WTC11 (cell line): Measurements from ENCODE around the gene PCNX3. TPM values are rescaled to one million over a fixed set of nuclear protein-coding genes. Genes with fewer than 3 reads are reported as not detected.

Experiments used
- ATAC-seq: fragments of 200-7000 bp; cut with Tn5 transposase; 2 replicates; pipeline ENCODE4 v1.10.0; 2021; ENCODE audit warnings: mild to moderate bottlenecking, moderate library complexity
- CTCF ChIA-PET: fragments of 300-600 bp; sonication (Branson Sonifier 250); formaldehyde crosslinking; loops from one replicate; lab custom pipeline; 2021; ENCODE audit warnings: antibody characterized with exemption; lab: Charles Lee
- POLR2A ChIA-PET: fragments of 350-600 bp; sonication (Branson Sonifier 250); formaldehyde crosslinking; loops from one replicate; lab custom pipeline; 2021; ENCODE audit warnings: antibody characterized with exemption; lab: Charles Lee
- DNase-seq: peaks from one replicate; pipeline ENCODE4 v3.0.0; 2021; ENCODE audit warnings: low spot score
- H3K27ac Mint-ChIP-seq: 2 replicates; pipeline ENCODE4 v1.8.0; 2021; ENCODE audit warnings: mixed read lengths
- H3K27me3 Mint-ChIP-seq: 2 replicates; pipeline ENCODE4 v1.8.0; 2021; ENCODE audit warnings: low read depth, mild to moderate bottlenecking, moderate library complexity, mixed read lengths
- H3K36me3 Mint-ChIP-seq: 2 replicates; pipeline ENCODE4 v1.8.0; 2021; ENCODE audit warnings: mixed read lengths
- H3K4me1 Mint-ChIP-seq: 2 replicates; pipeline ENCODE4 v1.8.0; 2022; ENCODE audit warnings: mixed read lengths
- H3K4me3 Mint-ChIP-seq: 2 replicates; pipeline ENCODE4 v1.8.0; 2021; ENCODE audit warnings: mild to moderate bottlenecking, moderate library complexity, mixed read lengths
- H3K9me3 Mint-ChIP-seq: 2 replicates; pipeline ENCODE4 v1.8.0; 2021; ENCODE audit warnings: mixed read lengths
- ATF3 ChIP-seq: sonication (generic); formaldehyde crosslinking; conservative IDR thresholded peaks from 2 replicates; pipeline ENCODE4 v1.8.1; 2022; ENCODE audit warnings: mild to moderate bottlenecking, missing genetic modification reagents
- CREB1 ChIP-seq: sonication (generic); formaldehyde crosslinking; IDR thresholded peaks from 2 replicates; pipeline ENCODE4 v1.8.0; 2023; ENCODE audit warnings: mild to moderate bottlenecking, missing genetic modification reagents
- E2F5 ChIP-seq: sonication (generic); formaldehyde crosslinking; IDR thresholded peaks from 2 replicates; pipeline ENCODE4 v1.8.1; 2022; ENCODE audit warnings: mild to moderate bottlenecking, moderate library complexity, missing genetic modification reagents
- ESRRA ChIP-seq: sonication (generic); formaldehyde crosslinking; IDR thresholded peaks from 2 replicates; pipeline ENCODE4 v1.8.1; 2022; ENCODE audit warnings: mild to moderate bottlenecking, missing genetic modification reagents, borderline replicate concordance
- GTF2I ChIP-seq: fragments of 250-450 bp; sonication (Bioruptor Pico); conservative IDR thresholded peaks from 2 replicates; pipeline ENCODE4 v1.4.0; 2021; ENCODE audit warnings: mild to moderate bottlenecking
- IRF1 ChIP-seq: sonication (generic); formaldehyde crosslinking; IDR thresholded peaks from 2 replicates; pipeline ENCODE4 v1.8.0; 2023; ENCODE audit warnings: missing genetic modification reagents
- JAZF1 ChIP-seq: fragments of 250-450 bp; sonication (Bioruptor Pico); IDR thresholded peaks from 2 replicates; pipeline ENCODE4 v1.9.0; 2021; ENCODE audit warnings: moderate library complexity, mild to moderate bottlenecking, inconsistent platforms
- JUN ChIP-seq: sonication (generic); formaldehyde crosslinking; IDR thresholded peaks from 2 replicates; pipeline ENCODE4 v1.8.0; 2023; ENCODE audit warnings: mild to moderate bottlenecking, missing genetic modification reagents
- NFE2L1 ChIP-seq: sonication (generic); formaldehyde crosslinking; IDR thresholded peaks from 2 replicates; pipeline ENCODE4 v1.8.1; 2023; ENCODE audit warnings: missing genetic modification reagents
- TCF7 ChIP-seq: sonication (generic); formaldehyde crosslinking; IDR thresholded peaks from 2 replicates; pipeline ENCODE4 v1.8.0; 2022; ENCODE audit warnings: mild to moderate bottlenecking, low read depth, missing genetic modification reagents, moderate library complexity
- TEAD4 ChIP-seq: sonication (generic); formaldehyde crosslinking; IDR thresholded peaks from 2 replicates; pipeline ENCODE4 v1.8.0; 2022; ENCODE audit warnings: mild to moderate bottlenecking, missing genetic modification reagents
- TP53 ChIP-seq: sonication (generic); formaldehyde crosslinking; IDR thresholded peaks from 2 replicates; pipeline ENCODE4 v1.8.1; 2023; ENCODE audit warnings: mild to moderate bottlenecking, missing genetic modification reagents
- ZNF219 ChIP-seq: sonication (generic); formaldehyde crosslinking; IDR thresholded peaks from 2 replicates; pipeline ENCODE4 v1.8.0; 2023; ENCODE audit warnings: missing genetic modification reagents, mild to moderate bottlenecking, borderline replicate concordance
- ZNF396 ChIP-seq: fragments of 250-450 bp; sonication (Bioruptor Pico); IDR thresholded peaks from 2 replicates; pipeline ENCODE4 v1.8.0; 2021; ENCODE audit warnings: mild to moderate bottlenecking, moderate library complexity, borderline replicate concordance
- ZNF416 ChIP-seq: fragments of 250-450 bp; sonication (Bioruptor Pico); IDR thresholded peaks from 2 replicates; pipeline ENCODE4 v1.9.0; 2021; ENCODE audit warnings: mild to moderate bottlenecking, inconsistent platforms
- ZNF512 ChIP-seq: sonication (generic); formaldehyde crosslinking; IDR thresholded peaks from 2 replicates; pipeline ENCODE4 v1.8.1; 2022; ENCODE audit warnings: missing genetic modification reagents, borderline replicate concordance
- total RNA-seq: library from RNA; stranded (reverse); gene quantifications from 3 replicates; pipeline ENCODE4 v1.2.3, GENCODE V29; 2021
- TF ChIP-seq, protein P1 (sequence below): sonication (generic); formaldehyde crosslinking; IDR thresholded peaks from 2 replicates; pipeline ENCODE4 v1.8.0; 2022; ENCODE audit warnings: mild to moderate bottlenecking, missing genetic modification reagents
- TF ChIP-seq, protein P2 (sequence below): sonication (generic); formaldehyde crosslinking; IDR thresholded peaks from 2 replicates; pipeline ENCODE4 v1.8.1; 2023; ENCODE audit warnings: mild to moderate bottlenecking, missing genetic modification reagents, moderate library complexity
- TF ChIP-seq, protein P3 (sequence below): fragments of 250-450 bp; sonication (Bioruptor Pico); conservative IDR thresholded peaks from 2 replicates; pipeline ENCODE4 v1.9.0; 2021; ENCODE audit warnings: mild to moderate bottlenecking
- TF ChIP-seq, protein P4 (sequence below): sonication (generic); formaldehyde crosslinking; IDR thresholded peaks from 2 replicates; pipeline ENCODE4 v1.8.1; 2022; ENCODE audit warnings: low read depth, missing genetic modification reagents, borderline replicate concordance

Gene PCNX3
- total RNA-seq, 1 experiment from 2014 or later, result 51.6 TPM

- no peaks in the 10 kb centered on the region for H3K9me3 Mint-ChIP-seq
- ChIA-PET POLR2A (interaction anchor here (0.5 kb wide), 1 partner anchor 1751 kb away, joined by 3 read pairs; no protein-coding TSS in a partner anchor), CTCF (interaction anchor here (1.8 to 1.9 kb wide), 2 partner anchors 18 to 37 kb away, joined by 5 to 9 read pairs; no protein-coding TSS in a partner anchor)
- TF ChIP-seq TP53, result no peak
- TF ChIP-seq, protein P1, sequence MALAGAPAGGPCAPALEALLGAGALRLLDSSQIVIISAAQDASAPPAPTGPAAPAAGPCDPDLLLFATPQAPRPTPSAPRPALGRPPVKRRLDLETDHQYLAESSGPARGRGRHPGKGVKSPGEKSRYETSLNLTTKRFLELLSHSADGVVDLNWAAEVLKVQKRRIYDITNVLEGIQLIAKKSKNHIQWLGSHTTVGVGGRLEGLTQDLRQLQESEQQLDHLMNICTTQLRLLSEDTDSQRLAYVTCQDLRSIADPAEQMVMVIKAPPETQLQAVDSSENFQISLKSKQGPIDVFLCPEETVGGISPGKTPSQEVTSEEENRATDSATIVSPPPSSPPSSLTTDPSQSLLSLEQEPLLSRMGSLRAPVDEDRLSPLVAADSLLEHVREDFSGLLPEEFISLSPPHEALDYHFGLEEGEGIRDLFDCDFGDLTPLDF (CRISPR knock-in tag), result no peak
- no peak for TF ChIP-seq GTF2I
- TF ChIP-seq, protein P2, sequence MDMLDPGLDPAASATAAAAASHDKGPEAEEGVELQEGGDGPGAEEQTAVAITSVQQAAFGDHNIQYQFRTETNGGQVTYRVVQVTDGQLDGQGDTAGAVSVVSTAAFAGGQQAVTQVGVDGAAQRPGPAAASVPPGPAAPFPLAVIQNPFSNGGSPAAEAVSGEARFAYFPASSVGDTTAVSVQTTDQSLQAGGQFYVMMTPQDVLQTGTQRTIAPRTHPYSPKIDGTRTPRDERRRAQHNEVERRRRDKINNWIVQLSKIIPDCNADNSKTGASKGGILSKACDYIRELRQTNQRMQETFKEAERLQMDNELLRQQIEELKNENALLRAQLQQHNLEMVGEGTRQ, result no peak
- TF ChIP-seq JUN (CRISPR knock-in tag), result no peak
- TF ChIP-seq ZNF396 (CRISPR knock-in tag), result no peak
- no peak for TF ChIP-seq TCF7 (CRISPR knock-in tag)
- TF ChIP-seq ZNF416 (CRISPR knock-in tag), result no peak
- TF ChIP-seq, protein P3, sequence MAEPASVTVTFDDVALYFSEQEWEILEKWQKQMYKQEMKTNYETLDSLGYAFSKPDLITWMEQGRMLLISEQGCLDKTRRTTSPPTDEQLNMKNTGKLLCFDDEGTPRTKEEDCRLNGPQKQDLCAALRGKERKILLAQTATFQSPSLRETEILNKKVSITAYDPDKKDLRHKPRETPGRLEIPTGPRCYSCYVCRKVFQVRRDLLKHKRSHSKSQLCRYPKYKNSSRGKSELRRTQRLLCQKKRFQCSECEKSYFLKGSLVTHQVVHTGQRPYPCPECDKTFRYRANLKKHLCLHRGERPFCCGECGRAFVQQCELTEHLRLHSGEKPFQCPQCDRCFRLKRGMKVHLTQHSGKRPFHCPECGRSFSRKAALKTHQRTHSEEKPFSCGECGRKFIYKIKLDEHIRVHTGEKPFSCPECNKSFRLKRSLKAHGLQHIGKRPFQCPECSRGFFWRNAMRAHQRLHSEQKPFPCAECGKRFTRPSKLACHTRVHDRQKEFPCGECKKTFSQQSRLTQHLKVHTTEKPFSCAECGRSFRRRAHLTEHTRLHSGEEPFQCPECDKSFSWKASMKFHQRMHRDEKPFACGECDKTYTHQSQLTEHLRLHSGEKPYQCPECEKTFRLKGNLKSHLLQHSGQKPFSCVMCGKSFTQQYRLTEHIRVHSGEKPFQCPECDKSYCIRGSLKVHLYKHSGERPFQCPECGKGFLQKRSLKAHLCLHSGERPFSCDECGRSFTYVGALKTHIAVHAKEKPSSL (CRISPR knock-in tag), result no peak
- TF ChIP-seq ZNF512, result no peak
- no peak for TF ChIP-seq TEAD4 (CRISPR knock-in tag)
- no peak for TF ChIP-seq ATF3 (CRISPR knock-in tag)
- no peak for TF ChIP-seq CREB1 (CRISPR knock-in tag)
- no peak for TF ChIP-seq NFE2L1 (CRISPR knock-in tag)
- TF ChIP-seq IRF1 (CRISPR knock-in tag), result no peak
- no peak for TF ChIP-seq ESRRA (CRISPR knock-in tag)
- no peak for TF ChIP-seq ZNF219 (CRISPR knock-in tag)
- no peak for TF ChIP-seq E2F5
- no peak for TF ChIP-seq JAZF1 (CRISPR knock-in tag)
- TF ChIP-seq, protein P4, sequence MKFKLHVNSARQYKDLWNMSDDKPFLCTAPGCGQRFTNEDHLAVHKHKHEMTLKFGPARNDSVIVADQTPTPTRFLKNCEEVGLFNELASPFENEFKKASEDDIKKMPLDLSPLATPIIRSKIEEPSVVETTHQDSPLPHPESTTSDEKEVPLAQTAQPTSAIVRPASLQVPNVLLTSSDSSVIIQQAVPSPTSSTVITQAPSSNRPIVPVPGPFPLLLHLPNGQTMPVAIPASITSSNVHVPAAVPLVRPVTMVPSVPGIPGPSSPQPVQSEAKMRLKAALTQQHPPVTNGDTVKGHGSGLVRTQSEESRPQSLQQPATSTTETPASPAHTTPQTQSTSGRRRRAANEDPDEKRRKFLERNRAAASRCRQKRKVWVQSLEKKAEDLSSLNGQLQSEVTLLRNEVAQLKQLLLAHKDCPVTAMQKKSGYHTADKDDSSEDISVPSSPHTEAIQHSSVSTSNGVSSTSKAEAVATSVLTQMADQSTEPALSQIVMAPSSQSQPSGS, result no peak
- peak overlapping the region; percentile 53; the same call in 1 of the 2 replicates for H3K4me3 Mint-ChIP-seq
- H3K36me3 Mint-ChIP-seq, result no peaks in the 10 kb centered on the region
- DNase-seq, result peak; percentile 59
- H3K27me3 Mint-ChIP-seq, result peaks cover 3% of the 10 kb centered on the region; the same call in 1 of the 2 replicates
- H3K4me1 Mint-ChIP-seq, result peaks cover 24% of the 10 kb centered on the region
- peak overlapping the region; percentile 50; the same call in 1 of the 2 replicates for H3K27ac Mint-ChIP-seq
- peak; percentile 40 for ATAC-seq
Observed at GRCh38 chr11:65643971-65644370, 28.4 kb downstream of the PCNX3 start.
